IMR-90 (cell line): ENCODE measurements around the gene CYB5D1. TPM values are rescaled to one million over a fixed set of nuclear protein-coding genes. Genes with fewer than 3 reads are reported as not detected.

Experiments used
- ATAC-seq: fragments of 200-7000 bp; cut with Tn5 transposase; 2 replicates; pipeline ENCODE4 v1.9.1; 2020; ENCODE audit warnings: low read depth, mild to moderate bottlenecking, moderate library complexity
- BruUV-seq: library from RNA; stranded (reverse); fragments of 400-500 nt; replicated peaks from 2 replicates; lab custom pipeline; 2021; lab: Mats Ljungman, UMichigan
- CTCF ChIA-PET: fragments of 300-600 bp; formaldehyde crosslinking; extraction: SDS; loops from one replicate; lab custom pipeline; 2021; ENCODE audit warnings: antibody characterized with exemption; lab: Yijun Ruan, JAX
- POLR2A ChIA-PET: fragments of 300-600 bp; sonication (Branson Sonifier 250); formaldehyde crosslinking; loops from one replicate; lab custom pipeline; 2022; ENCODE audit warnings: antibody characterized with exemption; ENCODE audit not compliant: unreplicated experiment; lab: Charles Lee
- DNase-seq: peaks from one replicate; pipeline ENCODE4 v3.0.0; 2013
- H2AFZ ChIP-seq: replicated peaks from 2 replicates; pipeline ENCODE3; 2013; ENCODE audit warnings: low read length, mild to moderate bottlenecking; ENCODE audit not compliant: poor library complexity
- H2AK5ac ChIP-seq: 2 replicates; pipeline ENCODE4 v1.6.1; 2013; ENCODE audit warnings: low read depth, low read length, inconsistent platforms
- H2AK9ac ChIP-seq: replicated peaks from 2 replicates; pipeline ENCODE3; 2013; ENCODE audit warnings: mild to moderate bottlenecking, low read depth, low read length, moderate library complexity; ENCODE audit not compliant: poor library complexity
- H2BK120ac ChIP-seq: 2 replicates; pipeline ENCODE4 v1.6.1; 2013; ENCODE audit warnings: low read depth, low read length, inconsistent platforms
- H2BK15ac ChIP-seq: 3 replicates; pipeline ENCODE4 v1.6.1; 2013; ENCODE audit warnings: low read depth, low read length, inconsistent platforms
- H2BK20ac ChIP-seq: 2 replicates; pipeline ENCODE4 v1.6.1; 2013; ENCODE audit warnings: low read depth, mild to moderate bottlenecking, inconsistent platforms, low read length, moderate library complexity
- H2BK5ac ChIP-seq: 2 replicates; pipeline ENCODE4 v1.6.1; 2013; ENCODE audit warnings: mild to moderate bottlenecking, low read depth, low read length, inconsistent platforms; ENCODE audit not compliant: poor library complexity, severe bottlenecking
- H3K14ac ChIP-seq: replicated peaks from 2 replicates; pipeline ENCODE4 v1.6.1; 2013; ENCODE audit warnings: low read depth, low read length, inconsistent platforms
- H3K18ac ChIP-seq: 2 replicates; pipeline ENCODE4 v1.6.1; 2013; ENCODE audit warnings: low read depth, low read length, control low read depth
- H3K23ac ChIP-seq: 2 replicates; pipeline ENCODE4 v1.6.1; 2013; ENCODE audit warnings: low read depth, low read length, inconsistent platforms
- H3K27ac ChIP-seq: 2 replicates; pipeline ENCODE4 v1.5.1; 2013; ENCODE audit warnings: mild to moderate bottlenecking, control low read depth, low read length; ENCODE audit not compliant: insufficient read depth
- H3K27me3 ChIP-seq: 2 replicates; pipeline ENCODE4 v1.6.1; 2013; ENCODE audit warnings: low read length; ENCODE audit not compliant: control insufficient read depth, insufficient read depth
- H3K36me3 ChIP-seq: 2 replicates; pipeline ENCODE4 v1.6.1; 2013; ENCODE audit warnings: low read length, mixed read lengths; ENCODE audit not compliant: control insufficient read depth, insufficient read depth
- H3K4ac ChIP-seq: 2 replicates; pipeline ENCODE4 v1.6.1; 2013; ENCODE audit warnings: low read depth, low read length, inconsistent platforms
- H3K4me1 ChIP-seq: 2 replicates; pipeline ENCODE4 v1.6.1; 2013; ENCODE audit warnings: low read length, mixed read lengths; ENCODE audit not compliant: control insufficient read depth, insufficient read depth
- H3K4me2 ChIP-seq: 2 replicates; pipeline ENCODE4 v1.6.1; 2013; ENCODE audit warnings: low read depth, mild to moderate bottlenecking, control low read depth, low read length, moderate library complexity
- H3K4me3 ChIP-seq: 2 replicates; pipeline ENCODE4 v1.5.1; 2013; ENCODE audit warnings: low read depth, mild to moderate bottlenecking, control low read depth, low read length, moderate library complexity; ENCODE audit not compliant: insufficient read depth
- H3K56ac ChIP-seq: 2 replicates; pipeline ENCODE4 v1.6.1; 2013; ENCODE audit warnings: low read length, inconsistent platforms; ENCODE audit not compliant: insufficient read depth; ENCODE audit errors: extremely low read depth
- H3K79me1 ChIP-seq, 2 experiments: 2 replicates each; pipeline ENCODE4 v1.6.1; 2013; ENCODE audit warnings: low read length in 2 of 2, inconsistent platforms in 1 of 2, low read depth in 1 of 2
- H3K9ac ChIP-seq: 2 replicates; pipeline ENCODE4 v1.6.1; 2013; ENCODE audit warnings: low read depth, low read length, control low read depth
- H3K9me1 ChIP-seq: 2 replicates; pipeline ENCODE4 v1.6.1; 2013; ENCODE audit warnings: low read length, inconsistent platforms; ENCODE audit not compliant: insufficient read depth
- H3K9me3 ChIP-seq: 2 replicates; pipeline ENCODE4 v1.6.1; 2013; ENCODE audit warnings: low read length; ENCODE audit not compliant: control insufficient read depth, insufficient read depth
- H4K20me1 ChIP-seq: 2 replicates; pipeline ENCODE4 v1.6.1; 2013; ENCODE audit warnings: low read length, inconsistent platforms; ENCODE audit not compliant: insufficient read depth
- H4K5ac ChIP-seq: 2 replicates; pipeline ENCODE4 v1.6.1; 2013; ENCODE audit warnings: mild to moderate bottlenecking, low read depth, low read length, control low read depth
- H4K8ac ChIP-seq, 2 experiments: 2 replicates each; pipeline ENCODE4 v1.6.1; 2013; ENCODE audit warnings: low read depth in 2 of 2, low read length in 2 of 2, control low read depth in 1 of 2, inconsistent platforms in 1 of 2
- H4K91ac ChIP-seq: 2 replicates; pipeline ENCODE4 v1.6.1; 2013; ENCODE audit warnings: low read depth, low read length, inconsistent platforms; ENCODE audit not compliant: insufficient read depth
- BHLHE40 ChIP-seq: fragments of 150-350 bp; IDR thresholded peaks from 2 replicates; pipeline ENCODE4 v1.6.1; 2016; ENCODE audit warnings: mild to moderate bottlenecking, low read depth, low read length
- CHD1 ChIP-seq: IDR thresholded peaks from 2 replicates; pipeline ENCODE4 v1.6.1; 2012; ENCODE audit warnings: low read depth, low read length, improper control_type of control experiment
- FOS ChIP-seq: fragments of 150-350 bp; IDR thresholded peaks from 2 replicates; pipeline ENCODE4 v1.6.1; 2016; ENCODE audit warnings: low read depth, low read length
- MAZ ChIP-seq: IDR thresholded peaks from 2 replicates; pipeline ENCODE4 v1.6.1; 2012; ENCODE audit warnings: low read depth, mild to moderate bottlenecking, low read length, improper control_type of control experiment, moderate library complexity, borderline replicate concordance
- MXI1 ChIP-seq: IDR thresholded peaks from 2 replicates; pipeline ENCODE4 v1.6.1; 2012; ENCODE audit warnings: low read depth, mild to moderate bottlenecking, low read length, moderate library complexity, borderline replicate concordance
- NFE2L2 ChIP-seq: fragments of 150-350 bp; IDR thresholded peaks from 2 replicates; pipeline ENCODE4 v1.6.1; 2016; ENCODE audit warnings: low read depth, mild to moderate bottlenecking, low read length
- RAD21 ChIP-seq: IDR thresholded peaks from 2 replicates; pipeline ENCODE4 v1.6.1; 2012; ENCODE audit warnings: low read length, improper control_type of control experiment
- RCOR1 ChIP-seq: IDR thresholded peaks from 2 replicates; pipeline ENCODE4 v1.6.1; 2012; ENCODE audit warnings: mild to moderate bottlenecking, low read length, improper control_type of control experiment; ENCODE audit not compliant: insufficient replicate concordance
- RFX5 ChIP-seq: IDR thresholded peaks from 2 replicates; pipeline ENCODE4 v1.8.0; 2012; ENCODE audit warnings: low read depth, mild to moderate bottlenecking, low read length, moderate library complexity
- SMC3 ChIP-seq: fragments of 150-350 bp; IDR thresholded peaks from 2 replicates; pipeline ENCODE4 v1.6.1; 2016; ENCODE audit warnings: low read depth, mild to moderate bottlenecking, antibody characterized with exemption, low read length, moderate library complexity
- WGBS, 2 experiments: methylation state at CpG; one replicate each; pipeline versions ENCODE4 v1.1.5 to v1.1.7; 2013; ENCODE audit warnings: missing lambda C conversion rate in 2 of 2; ENCODE audit not compliant: insufficient read length in 1 of 2; ENCODE audit errors: extremely low coverage in 2 of 2; 5-methylcytosine and 5-hydroxymethylcytosine counted together
- dilution Hi-C: fragments of 300-500 bp; cut with HindIII; formaldehyde crosslinking; loops from one replicate; pipeline ENCODE4 v1.14.3; 2018; ENCODE audit warnings: low sequenced_read_pairs; ENCODE audit not compliant: unreplicated experiment
- in situ Hi-C: fragments of 300-500 bp; cut with MboI; formaldehyde crosslinking; loops from 3 replicates; pipeline ENCODE4 v1.14.3; 2019; ENCODE audit warnings: low sequenced_read_pairs, inconsistent platforms, mixed read lengths
- intact Hi-C: fragments of 100-400 bp; cut with micrococcal nuclease; formaldehyde crosslinking; loops from 2 replicates; pipeline ENCODE4 v1.10.0; 2022
- polyA plus RNA-seq, 3 experiments: library from polyadenylated mRNA; depleted of rRNA; stranded (reverse); fragments of >200 nt; gene quantifications; 2 replicates each; pipeline ENCODE4 v1.2.3, GENCODE V29; 2012; ENCODE audit warnings: low replicate concordance in 1 of 3
- total RNA-seq: library from RNA; depleted of rRNA; stranded (reverse); fragments of >200 nt; gene quantifications from 2 replicates; pipeline ENCODE4 v1.2.3, GENCODE V29; 2012
- TF ChIP-seq, protein P1 (sequence below): conservative IDR thresholded peaks from 2 replicates; pipeline ENCODE4 v1.5.1; 2012; ENCODE audit warnings: mild to moderate bottlenecking, low read depth, low read length, improper control_type of control experiment

The CYB5D1 gene
- total and polyA plus RNA-seq, 2 of the 4 experiments (the other 2 are of a cell fraction), result 8.8 to 10.8 TPM

DNA sequence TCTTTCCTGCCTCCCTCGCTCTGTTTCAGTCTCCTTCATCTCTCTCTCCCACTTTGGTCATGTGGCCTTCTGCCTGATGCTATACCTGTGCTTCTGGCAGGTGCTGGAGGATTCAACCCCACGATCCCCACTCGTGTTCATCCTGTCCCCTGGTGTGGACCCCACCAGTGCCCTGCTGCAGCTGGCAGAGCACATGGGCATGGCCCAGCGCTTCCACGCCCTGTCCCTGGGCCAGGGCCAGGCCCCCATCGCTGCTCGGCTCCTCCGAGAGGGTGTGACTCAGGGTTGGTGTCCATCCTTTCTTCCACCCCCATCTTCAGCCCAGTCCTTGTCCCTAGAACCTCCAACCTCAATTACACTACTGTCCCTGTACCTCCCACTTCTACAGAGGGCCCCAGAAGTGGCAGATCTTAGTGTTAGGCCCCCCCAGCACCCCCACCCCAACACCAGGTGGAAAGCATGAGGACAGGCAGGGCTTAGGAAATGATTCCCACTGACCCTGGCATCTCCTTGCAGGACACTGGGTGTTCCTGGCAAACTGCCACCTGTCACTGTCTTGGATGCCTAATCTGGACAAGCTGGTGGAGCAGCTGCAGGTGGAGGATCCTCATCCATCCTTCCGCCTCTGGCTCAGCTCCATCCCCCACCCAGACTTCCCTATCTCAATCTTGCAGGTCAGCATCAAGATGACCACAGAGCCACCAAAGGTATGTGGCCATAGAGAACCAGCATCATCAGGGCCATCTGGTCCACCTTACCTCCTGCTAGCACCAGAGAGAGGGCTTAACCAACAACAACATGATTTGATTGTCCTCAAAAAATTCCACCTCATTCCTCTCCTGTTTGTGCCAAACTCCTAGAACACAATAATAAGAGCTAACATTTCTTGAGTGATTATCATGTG lies 33.5 kb upstream of the CYB5D1 start:
- no peak overlapping the region for H3K4ac ChIP-seq
- H3K9me3 ChIP-seq, result no peaks in the 10 kb centered on the region
- WGBS, 2 experiments, result 90% methylated on average over 2 of the region's 9 CpGs; no CpG with 5 or more reads in 1 of the 2 experiments
- no peak overlapping the region for H3K56ac ChIP-seq
- H4K8ac ChIP-seq, result no peak overlapping the region
- no peak overlapping the region for H4K5ac ChIP-seq
- no peak overlapping the region for H2AK9ac ChIP-seq
- no peak for DNase-seq
- no peak overlapping the region; the same call in 1 of the 2 replicates for H2AK5ac ChIP-seq
- no peak overlapping the region for H3K4me2 ChIP-seq
- H4K20me1 ChIP-seq, result no peaks in the 10 kb centered on the region; the same call in 1 of the 2 replicates
- no peak overlapping the region for H3K9ac ChIP-seq
- no peak overlapping the region for H4K91ac ChIP-seq
- no peak overlapping the region for H3K27ac ChIP-seq
- intact Hi-C loops (loop anchor here (5.0 kb wide), 2 partner anchors 73 to 168 kb away; no protein-coding TSS in a partner anchor), in situ Hi-C loops (loop anchor here (5.0 kb wide), 1 partner anchor 82 kb away; no protein-coding TSS in a partner anchor), dilution Hi-C loops (no loop called here)
- H2BK20ac ChIP-seq, result no peak overlapping the region
- TF ChIP-seq, protein P1, sequence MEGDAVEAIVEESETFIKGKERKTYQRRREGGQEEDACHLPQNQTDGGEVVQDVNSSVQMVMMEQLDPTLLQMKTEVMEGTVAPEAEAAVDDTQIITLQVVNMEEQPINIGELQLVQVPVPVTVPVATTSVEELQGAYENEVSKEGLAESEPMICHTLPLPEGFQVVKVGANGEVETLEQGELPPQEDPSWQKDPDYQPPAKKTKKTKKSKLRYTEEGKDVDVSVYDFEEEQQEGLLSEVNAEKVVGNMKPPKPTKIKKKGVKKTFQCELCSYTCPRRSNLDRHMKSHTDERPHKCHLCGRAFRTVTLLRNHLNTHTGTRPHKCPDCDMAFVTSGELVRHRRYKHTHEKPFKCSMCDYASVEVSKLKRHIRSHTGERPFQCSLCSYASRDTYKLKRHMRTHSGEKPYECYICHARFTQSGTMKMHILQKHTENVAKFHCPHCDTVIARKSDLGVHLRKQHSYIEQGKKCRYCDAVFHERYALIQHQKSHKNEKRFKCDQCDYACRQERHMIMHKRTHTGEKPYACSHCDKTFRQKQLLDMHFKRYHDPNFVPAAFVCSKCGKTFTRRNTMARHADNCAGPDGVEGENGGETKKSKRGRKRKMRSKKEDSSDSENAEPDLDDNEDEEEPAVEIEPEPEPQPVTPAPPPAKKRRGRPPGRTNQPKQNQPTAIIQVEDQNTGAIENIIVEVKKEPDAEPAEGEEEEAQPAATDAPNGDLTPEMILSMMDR, result no peak
- TF ChIP-seq NFE2L2 (no peak), RFX5 (no peak), RCOR1 (no peak), MXI1 (no peak), CHD1 (no peak), MAZ (no peak), SMC3 (no peak), FOS (no peak), RAD21 (no peak), BHLHE40 (no peak)
- H3K23ac ChIP-seq, result no peak overlapping the region
- no peak overlapping the region for H2BK15ac ChIP-seq
- no peaks in the 10 kb centered on the region for H3K9me1 ChIP-seq
- no peak overlapping the region for H3K18ac ChIP-seq
- no peak overlapping the region for H3K4me3 ChIP-seq
- ChIA-PET CTCF (interaction anchor here (1.2 kb wide), 1 partner anchor 9 kb away, joined by 3 read pairs; no protein-coding TSS in a partner anchor), POLR2A (no interaction called here)
- H3K79me1 ChIP-seq, result no peaks in the 10 kb centered on the region
- no peak overlapping the region for H3K14ac ChIP-seq
- no TSS peak for BruUV-seq
- no peak overlapping the region for H2BK5ac ChIP-seq
- ATAC-seq, result no peak
- peak overlapping the region; percentile 23 for H2AFZ ChIP-seq
- H3K4me1 ChIP-seq, result no peaks in the 10 kb centered on the region; the same call in 1 of the 2 replicates
- peaks cover 21% of the 10 kb centered on the region for H3K27me3 ChIP-seq
- H2BK120ac ChIP-seq, result no peak overlapping the region
- H3K36me3 ChIP-seq, result no peaks in the 10 kb centered on the region
